GM19351 (cell line): ENCODE results near the gene PRICKLE2.
A peak's percentile ranks its signal among the peaks of the same experiment; 100 is the strongest.

Source experiments
- ATAC-seq: cut with Tn5 transposase; IDR thresholded peaks from one replicate; pipeline ENCODE4 v1.9.1; 2021; ENCODE audit warnings: mild to moderate bottlenecking, moderate library complexity; ENCODE audit not compliant: unreplicated experiment

The PRICKLE2 gene

DNA sequence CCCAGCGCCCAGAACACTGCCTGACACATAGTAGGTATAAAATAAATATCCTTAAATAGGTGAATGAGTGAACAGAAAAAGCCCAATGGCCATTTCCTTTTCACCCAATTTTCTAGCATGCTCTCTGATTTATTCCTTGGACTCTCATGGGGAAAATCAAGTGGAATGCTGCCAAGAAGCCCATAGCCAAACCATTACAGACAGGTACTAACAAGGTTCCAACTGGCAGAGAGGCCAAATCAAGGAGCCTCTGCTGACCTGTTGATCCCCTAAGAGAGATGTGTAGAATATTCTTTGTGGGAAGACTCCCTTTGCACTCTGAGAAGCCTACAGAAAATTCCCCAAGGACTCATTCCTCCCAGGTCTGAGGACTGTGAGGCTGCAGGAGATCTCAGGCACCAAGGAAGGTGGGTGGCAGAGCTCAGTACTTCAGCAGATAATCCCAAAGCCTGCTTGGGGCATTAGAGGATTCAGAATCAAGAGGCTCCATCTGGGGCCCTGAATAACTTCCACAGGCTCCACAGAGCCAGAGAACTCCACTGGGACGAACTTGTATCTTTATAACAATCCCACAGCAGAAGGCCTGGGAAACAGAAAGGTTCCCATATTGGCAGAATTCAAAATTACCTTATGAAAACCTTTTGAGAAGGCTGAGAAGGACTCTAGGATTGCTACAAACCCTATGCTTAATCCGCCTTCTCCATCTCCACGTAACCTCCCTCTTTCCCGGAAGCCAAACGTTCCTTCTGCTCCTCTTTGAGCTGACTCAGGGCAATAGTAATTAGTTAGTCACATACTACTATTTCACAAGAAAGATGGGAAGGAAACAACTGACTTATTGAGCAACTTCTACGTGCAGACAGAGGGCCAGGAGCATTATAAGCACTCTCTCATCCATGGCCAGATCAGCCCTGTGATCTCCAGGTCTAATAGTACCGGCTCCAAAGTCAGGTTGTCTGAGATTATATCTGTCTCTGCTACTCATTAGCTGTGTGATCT is 34.5 kb downstream of the PRICKLE2 start:
- no peak for ATAC-seq

DNA sequence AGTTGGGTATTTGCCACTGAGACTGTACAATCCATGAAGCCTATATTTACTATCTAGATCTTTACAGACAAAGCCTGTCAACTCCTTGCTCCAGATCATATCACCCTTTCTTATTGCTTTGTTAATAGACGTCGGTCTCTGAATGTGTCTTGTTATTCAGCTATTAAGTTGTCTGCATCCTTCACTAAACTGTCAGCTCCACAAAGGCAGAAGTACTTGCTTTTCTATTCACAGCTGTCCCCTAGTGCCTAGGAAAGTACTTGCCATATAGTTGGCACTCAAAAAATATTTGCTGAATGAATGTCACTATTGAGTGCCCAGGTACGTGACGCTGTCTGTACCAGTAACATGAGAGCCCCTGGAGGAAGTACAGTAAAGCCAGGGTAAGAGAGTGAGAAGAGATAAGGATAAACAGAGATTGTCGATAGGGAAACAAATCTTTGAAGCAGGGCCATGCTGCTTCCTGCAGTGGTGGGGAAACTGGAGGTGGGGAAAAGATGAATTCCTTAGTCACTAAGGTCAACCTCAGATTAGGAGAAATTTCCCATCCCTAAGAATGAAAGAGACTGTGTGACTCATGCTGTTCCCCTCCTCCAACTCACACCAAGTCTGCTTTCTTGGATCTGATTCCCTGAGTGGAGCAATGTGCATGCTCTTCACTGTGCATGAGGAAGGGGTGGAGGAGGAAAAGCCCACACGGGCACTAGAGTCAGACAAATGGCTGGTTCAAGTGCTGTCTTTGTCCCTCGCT is 36.3 kb downstream of the PRICKLE2 start:
- no peak for ATAC-seq

DNA sequence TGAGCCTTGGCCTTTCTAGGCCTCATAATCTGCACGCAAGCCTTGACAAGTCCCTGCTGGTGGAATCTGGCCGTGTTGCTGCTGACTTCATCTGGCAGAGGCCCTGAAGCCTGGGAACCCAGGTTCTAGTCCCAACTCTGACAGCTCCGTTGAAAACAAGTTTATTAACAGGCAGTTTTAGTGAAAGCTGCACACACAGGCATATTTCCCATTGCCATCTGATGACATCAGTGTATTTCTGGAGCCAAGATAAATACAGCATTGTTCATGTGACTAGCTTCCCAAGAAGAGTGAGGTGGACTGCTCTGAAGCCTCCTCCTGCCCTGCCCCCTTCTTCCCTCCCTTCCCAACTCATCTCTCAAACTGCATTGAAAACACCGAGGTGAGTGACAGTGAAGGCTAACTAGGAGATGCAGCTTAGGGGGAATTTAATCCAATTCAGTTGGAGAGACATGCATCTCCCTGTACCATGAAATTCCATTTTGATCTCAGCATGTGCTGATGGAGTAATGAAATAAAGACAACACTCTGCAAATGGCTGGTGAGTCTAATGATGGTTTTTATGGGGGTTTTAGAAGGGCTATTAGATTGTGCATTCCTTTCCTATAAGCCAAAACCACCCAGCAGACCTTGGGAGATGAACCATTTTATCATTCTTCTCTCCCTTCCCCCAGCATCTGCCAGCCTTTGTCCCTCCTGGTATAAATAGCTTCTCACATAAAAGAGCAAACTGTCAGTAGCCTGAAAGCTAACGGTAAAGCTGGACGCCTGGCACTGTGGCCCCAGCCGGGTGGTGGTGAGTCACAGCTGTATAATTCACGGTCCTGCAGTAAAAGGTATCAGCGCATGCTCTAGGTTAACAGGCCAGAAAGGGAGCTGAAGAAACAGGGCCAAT is 38.0 kb downstream of the PRICKLE2 start:
- ATAC-seq: no peak

DNA sequence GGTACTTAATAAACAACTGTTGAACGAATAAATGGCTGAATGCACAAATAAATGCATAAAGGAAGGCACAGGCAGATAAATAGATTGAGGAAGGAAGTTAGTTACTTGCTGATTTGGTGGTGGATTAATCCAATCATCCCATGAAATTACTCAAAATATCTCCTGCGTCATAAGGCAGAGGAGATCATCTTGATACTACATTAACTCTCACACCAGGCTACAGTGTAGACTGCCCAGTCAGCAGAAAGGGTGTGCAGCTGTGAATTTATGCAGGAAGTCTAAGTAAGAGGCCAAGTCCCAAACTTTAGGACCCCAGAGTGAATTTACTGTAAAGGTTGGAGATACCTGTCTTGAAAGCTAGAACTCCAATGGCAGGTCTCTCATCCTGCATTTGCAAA is 38.6 kb downstream of the PRICKLE2 start:
- ATAC-seq: no peak

DNA sequence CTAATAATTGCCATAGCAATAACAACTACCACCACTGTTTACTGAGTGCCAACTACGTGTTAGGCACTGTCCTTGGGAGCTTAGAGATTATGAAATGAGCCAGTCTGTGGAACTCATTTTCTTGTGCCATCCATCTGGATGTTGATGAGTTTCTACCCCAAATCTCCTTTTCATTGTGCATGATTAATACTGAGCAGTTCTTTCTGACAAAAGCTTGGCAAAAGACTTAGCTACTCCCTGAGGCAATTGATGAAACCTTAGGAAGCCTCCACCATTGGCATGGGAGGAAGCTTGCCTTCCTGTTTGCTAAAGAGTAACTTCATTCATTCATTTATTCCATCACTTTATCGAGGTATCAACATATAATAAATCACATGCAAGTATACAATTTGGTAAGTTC is 39.8 kb downstream of the PRICKLE2 start:
- ATAC-seq: no peak

DNA sequence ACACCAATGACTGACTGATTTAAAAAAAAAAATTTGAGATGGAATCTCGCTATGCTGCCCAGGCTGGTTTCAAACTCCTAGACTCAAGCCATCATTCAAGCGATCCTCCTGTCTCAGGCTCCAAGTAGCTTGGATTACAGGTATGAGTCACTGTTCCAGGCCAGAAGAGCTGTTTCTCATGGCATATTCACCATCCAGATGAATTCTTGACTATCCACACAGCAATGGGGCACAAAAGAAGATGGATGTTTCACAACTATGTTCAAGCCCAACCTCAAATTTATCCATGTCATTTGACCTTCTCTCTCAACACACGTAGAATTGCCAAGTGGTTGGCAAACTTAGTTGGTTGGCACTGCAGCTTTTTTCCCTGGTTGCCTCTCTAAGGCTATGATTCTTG is 40.6 kb downstream of the PRICKLE2 start:
- no peak for ATAC-seq

DNA sequence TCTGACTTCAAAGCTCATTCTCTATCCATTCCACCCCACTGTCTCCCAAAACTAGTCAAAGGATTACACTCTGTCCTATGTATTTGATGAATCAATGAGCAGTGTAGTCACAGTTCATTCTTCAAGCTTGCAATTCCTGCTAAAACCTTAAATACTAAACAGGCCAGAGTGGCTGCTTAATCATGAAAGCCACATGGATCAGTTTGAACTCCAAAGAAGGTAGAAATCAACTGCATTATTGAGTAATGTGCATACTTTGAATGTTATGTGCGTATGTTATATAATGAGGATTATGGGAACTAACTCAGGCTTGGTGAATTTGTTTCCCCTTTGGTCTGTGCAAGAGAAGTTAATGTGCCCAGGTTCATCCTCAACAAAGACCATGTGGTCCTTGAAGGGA is 45.4 kb downstream of the PRICKLE2 start:
- no peak for ATAC-seq

DNA sequence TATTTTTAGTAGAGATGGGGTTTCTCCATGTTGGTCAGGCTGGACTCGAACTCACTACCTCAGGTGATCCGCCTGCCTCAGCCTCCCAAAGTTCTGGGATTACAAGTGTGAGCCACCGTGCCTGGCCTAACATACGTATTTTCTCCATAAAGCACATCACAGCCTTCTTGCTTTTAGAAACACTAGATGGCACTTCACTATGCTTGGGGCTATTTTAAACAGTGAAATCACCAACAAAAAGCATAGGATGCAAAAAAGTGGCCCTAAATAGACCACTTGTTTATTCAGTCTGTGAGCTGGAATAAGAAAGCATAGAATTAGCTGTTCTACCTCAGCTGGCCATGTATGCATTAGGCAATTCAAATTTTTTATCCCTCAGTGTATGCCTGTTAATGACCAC is 46.0 kb downstream of the PRICKLE2 start:
- no peak for ATAC-seq

DNA sequence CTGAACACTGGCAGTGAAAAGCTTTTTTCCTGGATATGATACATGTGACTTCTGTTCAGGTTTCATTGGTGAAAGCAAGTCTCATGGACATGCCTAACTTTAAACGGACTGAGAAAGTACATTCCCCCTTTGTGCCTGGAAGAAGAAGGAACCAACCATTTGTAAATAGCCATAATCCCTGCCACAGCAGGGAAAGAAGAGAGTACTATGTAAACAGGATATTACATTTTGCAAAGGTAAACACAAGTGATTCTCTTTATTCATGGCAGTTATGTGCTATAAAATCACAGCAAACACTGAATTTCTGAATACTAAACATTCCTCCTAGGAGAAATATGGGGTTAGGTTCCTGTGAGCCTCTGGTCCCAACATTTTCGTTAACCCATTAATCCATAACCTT is 46.8 kb downstream of the PRICKLE2 start:
- no peak for ATAC-seq

DNA sequence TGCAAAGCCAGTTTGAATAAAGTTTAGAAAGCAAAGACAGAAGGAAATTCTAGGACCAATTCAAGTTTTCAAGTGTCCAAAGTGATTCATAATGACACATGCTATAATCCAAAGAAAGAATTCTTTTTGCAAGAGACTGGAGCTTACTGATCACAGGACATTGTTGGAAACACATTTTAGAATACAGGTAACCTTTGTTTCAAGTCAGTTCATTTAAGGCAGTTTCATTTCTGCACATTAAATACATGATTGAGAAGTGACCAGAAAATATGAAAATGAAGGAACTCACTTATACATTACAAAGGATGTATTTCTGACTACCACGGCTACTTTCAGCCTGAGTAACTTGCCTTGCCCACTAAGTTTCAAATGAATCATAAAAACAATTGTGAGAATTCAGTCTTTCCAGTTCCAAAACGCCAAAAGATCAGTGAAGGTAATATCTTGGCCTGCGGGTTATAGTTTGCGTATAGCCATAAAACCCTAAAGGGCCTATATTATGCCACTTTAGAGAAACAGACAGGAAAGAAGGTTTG is 48.7 kb downstream of the PRICKLE2 start:
- ATAC-seq: peak; percentile 78

DNA sequence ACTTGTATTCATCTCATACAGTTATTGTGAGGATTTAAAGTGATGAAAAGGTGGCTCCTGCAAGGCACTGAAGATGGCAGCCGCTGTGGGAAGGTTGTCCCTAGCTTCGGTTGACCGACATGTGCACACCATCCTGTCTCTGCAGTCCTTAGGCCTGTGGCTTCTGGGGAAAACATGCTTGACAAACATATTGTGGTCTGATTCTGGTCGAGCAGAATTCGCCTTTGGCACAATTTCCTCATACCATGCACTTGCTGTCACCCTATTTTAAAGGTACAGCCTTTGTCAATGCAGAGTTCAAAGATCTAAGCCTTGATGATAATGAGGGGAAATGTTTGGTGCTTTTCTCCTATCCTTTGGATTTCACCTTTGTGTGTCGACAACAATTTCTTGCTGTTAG is 50.9 kb downstream of the PRICKLE2 start:
- no peak for ATAC-seq

DNA sequence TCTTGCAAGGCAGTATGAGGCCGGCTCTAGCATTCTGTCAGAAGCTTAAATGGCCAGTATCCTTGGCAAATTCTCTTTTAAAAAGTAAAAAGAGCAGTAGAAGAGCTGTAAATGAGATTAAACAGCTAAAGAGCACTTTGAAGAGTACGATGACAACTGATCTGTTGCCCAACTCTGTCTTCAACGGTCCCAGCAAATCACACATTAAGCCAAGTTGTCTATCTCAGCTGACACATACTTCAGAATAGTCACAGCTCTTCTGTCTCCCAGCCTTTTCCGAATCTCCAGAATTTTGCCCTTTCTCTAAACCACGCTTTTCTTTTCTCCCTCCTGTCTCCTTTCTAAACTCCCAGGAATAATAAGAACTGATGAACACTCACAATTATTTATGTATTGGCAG is 51.7 kb downstream of the PRICKLE2 start:
- no peak for ATAC-seq

DNA sequence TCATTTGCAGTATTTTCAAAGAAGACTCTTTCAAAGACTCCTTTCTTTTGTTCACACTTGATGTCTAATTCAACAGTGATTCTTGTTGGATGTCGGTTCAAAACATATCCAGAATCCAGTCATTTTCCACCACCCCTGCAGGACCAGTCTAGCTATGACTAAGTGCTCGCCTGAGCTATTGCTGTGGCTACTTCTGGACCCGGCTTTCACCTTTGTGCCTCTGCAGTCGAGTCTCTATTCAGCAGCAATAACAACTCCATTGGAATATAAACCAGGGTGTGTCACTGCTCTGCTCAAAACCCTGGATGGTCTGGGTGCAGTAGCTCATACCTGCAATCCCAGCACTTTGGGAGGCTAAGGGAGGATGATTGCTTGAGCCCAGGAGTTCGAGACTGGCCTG is 55.0 kb downstream of the PRICKLE2 start:
- ATAC-seq: no peak

DNA sequence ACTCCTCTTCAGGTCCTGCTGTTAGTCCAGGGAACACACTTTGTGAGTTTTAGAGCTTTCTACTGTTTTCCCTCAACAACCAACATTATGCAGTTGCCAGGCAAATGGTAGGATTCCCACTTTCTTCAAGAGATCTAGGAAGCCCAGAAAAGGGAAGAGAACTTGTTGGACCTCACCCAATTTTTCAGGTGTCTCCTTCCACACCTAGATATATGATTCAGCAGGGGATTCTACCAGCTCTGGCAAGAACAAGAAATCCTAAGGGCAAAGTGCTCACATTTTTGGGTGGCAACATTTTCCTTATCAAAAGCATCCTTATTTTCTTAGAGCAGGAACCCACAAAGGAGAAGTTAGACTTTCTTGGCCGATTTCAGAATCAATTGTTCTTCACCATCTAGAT is 57.4 kb downstream of the PRICKLE2 start:
- no peak for ATAC-seq

DNA sequence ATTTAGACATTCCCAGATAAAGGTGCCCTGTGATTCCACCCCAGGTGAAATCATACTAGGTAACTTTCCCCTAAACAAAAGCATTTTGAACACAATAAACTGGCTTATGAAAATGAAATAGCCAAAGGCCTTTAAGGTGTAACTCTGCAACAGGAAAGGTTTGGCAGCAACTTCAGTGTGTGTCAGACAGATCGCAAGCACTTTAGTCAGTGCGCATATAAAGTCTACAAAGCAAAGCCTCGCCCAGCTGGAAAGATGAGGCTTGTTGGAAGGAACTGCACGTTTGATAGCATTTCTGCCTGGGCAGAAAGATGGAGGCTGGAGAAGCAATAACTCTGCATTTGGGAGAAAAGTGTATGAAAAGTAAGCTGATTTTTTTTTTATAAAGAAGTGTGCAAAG is 57.9 kb downstream of the PRICKLE2 start:
- ATAC-seq: no peak

DNA sequence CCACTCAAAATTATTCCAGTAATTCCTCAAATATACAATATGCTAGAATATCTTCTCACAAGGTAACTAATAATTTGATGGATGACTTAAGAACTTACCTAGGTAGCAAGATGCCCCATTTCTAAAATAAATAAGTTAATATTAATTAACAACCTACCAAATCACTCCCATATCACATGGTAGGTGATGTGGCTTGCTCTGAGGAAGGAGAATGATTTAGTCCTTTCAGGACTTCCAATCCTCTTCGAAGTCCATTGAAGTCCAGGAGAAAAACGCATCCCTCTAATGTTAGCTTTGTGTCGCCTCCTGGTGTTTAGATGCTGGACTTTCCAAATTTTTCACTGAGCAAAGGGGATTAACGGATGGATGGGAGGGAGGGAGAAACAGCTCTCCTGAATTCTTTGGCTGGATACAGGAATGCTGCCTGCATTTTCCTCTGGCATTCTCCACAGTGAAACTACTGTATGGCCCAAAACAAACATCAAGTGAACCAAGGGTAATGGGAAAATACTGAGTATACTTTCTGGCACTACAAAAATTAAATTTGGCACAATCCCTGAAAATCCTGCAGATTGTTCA is 58.6 kb downstream of the PRICKLE2 start:
- no peak for ATAC-seq

DNA sequence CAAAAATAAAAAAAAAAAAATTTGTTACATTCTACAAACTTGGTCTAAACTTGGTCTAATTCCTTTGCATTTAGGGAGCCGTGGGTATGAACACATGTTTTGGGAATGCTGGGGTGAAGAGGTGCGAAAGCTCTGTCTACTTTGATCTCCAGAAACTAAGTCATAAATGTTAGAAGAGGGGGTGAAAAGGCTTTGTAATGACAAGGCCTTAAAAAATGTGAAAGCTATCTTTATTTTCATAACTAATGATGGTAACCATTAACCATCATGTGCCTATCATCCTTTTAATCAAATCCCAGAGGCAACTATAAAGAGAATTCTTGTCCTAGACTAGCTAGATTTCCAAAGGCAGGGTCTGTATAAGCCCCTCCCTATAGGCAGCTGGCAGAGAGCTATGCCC is 60.9 kb downstream of the PRICKLE2 start:
- ATAC-seq: no peak

DNA sequence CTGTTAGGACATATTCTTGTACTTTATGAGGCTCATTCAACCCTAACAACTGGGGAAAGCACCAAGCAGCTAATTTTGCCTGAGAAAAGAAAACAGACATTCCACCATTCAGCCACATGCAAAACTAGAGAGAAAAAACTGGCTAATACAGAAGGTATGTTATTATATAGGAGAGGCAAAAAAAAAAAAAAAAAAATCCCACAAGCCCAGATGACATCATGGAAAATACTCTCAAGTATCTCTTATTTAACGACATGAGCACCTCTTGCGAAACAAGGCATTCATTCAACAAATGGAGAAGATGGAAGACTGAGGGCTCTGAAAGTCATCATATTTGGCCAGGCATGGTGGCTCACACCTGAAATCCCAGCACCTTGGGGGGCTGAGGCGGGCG is 61.5 kb downstream of the PRICKLE2 start:
- peak; percentile 75 for ATAC-seq

DNA sequence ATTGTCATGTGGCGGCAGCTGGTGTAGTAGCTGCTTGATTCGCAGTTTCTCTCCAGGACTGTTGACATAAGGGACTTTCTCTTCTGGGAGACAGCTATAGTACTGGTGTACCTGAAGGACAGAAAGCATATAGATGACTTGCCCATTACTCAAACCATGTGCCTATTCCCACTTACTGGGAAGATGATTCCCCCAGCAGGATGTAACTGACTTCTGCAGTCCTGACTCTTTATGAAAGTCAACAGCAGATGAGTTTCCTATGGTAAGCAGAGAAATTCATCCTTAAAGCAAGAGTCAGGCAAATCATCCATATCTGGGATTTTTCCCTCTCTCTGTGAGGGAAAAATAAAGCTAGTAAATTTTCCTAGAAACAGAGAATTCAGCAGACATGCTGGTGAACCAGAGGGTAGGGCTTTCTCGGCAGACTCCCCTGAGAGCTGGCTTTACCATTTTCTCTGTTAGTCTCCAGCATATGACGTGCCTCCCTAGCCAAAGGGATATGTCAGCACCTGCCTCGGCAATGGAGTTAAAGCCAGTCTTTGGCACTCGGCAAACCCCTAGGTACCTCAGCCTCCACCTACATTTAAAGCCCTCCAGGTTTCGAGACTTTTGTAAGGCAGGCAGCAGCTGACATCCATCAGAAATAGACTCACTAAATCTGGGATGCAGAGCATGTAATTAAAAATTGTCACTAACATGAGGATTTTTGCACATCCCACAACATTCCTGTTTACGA is 62.1 kb downstream of the PRICKLE2 start:
- peak; percentile 25 for ATAC-seq

DNA sequence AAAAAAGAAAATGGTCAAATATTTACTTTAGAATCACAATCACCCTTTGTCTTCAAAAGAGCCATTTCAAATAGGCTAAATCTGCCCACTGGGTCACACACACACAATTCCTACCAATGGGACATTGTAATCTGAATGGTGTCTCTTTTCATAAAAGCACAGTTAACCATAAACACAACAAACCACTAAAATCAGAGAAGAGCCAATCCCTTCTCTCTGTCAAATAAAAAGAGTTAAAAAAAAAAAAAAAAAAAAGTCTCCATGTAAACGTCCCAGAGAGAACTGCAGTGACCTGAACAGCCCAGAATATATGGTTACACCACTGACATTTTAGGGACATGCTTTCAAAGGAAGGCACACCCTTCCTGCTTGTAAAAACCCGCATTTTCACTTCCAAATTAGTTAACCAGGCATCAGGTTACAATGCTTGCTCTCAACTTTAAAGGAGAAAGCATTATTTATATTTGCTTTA is 63.7 kb downstream of the PRICKLE2 start:
- ATAC-seq: no peak
